Nephron progenitor cell (in vitro differentiated cells): ENCODE results near the gene WFDC9.

ENCODE experiments used
- DNase-seq: peaks from one replicate; pipeline ENCODE4 v3.0.0; 2021
- H3K27ac Mint-ChIP-seq: 2 replicates; pipeline ENCODE4 v1.8.0; 2021; ENCODE audit warnings: mild to moderate bottlenecking, moderate library complexity, mixed read lengths
- H3K27me3 Mint-ChIP-seq: 2 replicates; pipeline ENCODE4 v1.8.0; 2021; ENCODE audit warnings: mild to moderate bottlenecking, low read depth, mixed read lengths; ENCODE audit not compliant: poor library complexity
- H3K36me3 Mint-ChIP-seq: 2 replicates; pipeline ENCODE4 v1.8.0; 2021; ENCODE audit warnings: low read depth, mixed read lengths
- H3K4me1 Mint-ChIP-seq: 2 replicates; pipeline ENCODE4 v1.8.0; 2021; ENCODE audit warnings: mixed read lengths
- H3K4me3 Mint-ChIP-seq: 2 replicates; pipeline ENCODE4 v1.8.0; 2021; ENCODE audit warnings: mild to moderate bottlenecking, moderate library complexity, mixed read lengths
- H3K9me3 Mint-ChIP-seq: 2 replicates; pipeline ENCODE4 v1.8.0; 2021; ENCODE audit warnings: mild to moderate bottlenecking, moderate library complexity, mixed read lengths
- CTCF ChIP-seq: fragments of 200-600 bp; sonication (generic); IDR thresholded peaks from 2 replicates; pipeline ENCODE4 v1.5.0; 2021; ENCODE audit warnings: antibody characterized with exemption

WFDC9 gene

GRCh38 chr20:45629496-45630100 is 1.5 kb downstream of the WFDC9 start, which contains the start of gene WFDC10A:
Gene WFDC10A (plus strand): TSS chr20:45629739. CDS start chr20:45629814, 75 bp downstream.
- DNase-seq, result peak; percentile 50
- Mint-ChIP-seq H3K36me3 (no peaks in the 10 kb centered on the region), H3K4me1 (peaks cover 5% of the 10 kb centered on the region), H3K4me3 (no peak within 1 kb of the TSS), H3K27ac (no peak within 1 kb of the TSS), H3K9me3 (peaks cover 18% of the 10 kb centered on the region), H3K27me3 (peaks cover 24% of the 10 kb centered on the region)
- TF ChIP-seq CTCF, result peak; percentile 68

- H3K4me3 Mint-ChIP-seq, result no peak overlapping the region
- H3K9me3 Mint-ChIP-seq, result peaks cover 24% of the 10 kb centered on the region
- peaks cover 5% of the 10 kb centered on the region for H3K4me1 Mint-ChIP-seq
- peaks cover 23% of the 10 kb centered on the region for H3K27me3 Mint-ChIP-seq
- no peaks in the 10 kb centered on the region for H3K36me3 Mint-ChIP-seq
- no peak for TF ChIP-seq CTCF
- no peak for DNase-seq
- no peak overlapping the region for H3K27ac Mint-ChIP-seq
These were observed 4.5 kb downstream of the WFDC9 start for GRCh38 chr20:45626540-45626939.

- H3K27me3 Mint-ChIP-seq, result peaks cover 12% of the 10 kb centered on the region
- no peak overlapping the region for H3K27ac Mint-ChIP-seq
- DNase-seq, result no peak
- no peaks in the 10 kb centered on the region for H3K36me3 Mint-ChIP-seq
- H3K4me1 Mint-ChIP-seq, result no peaks in the 10 kb centered on the region
- H3K4me3 Mint-ChIP-seq, result no peak overlapping the region
- TF ChIP-seq CTCF, result no peak
- H3K9me3 Mint-ChIP-seq, result peaks cover 22% of the 10 kb centered on the region
These were observed 9.5 kb downstream of the WFDC9 start for GRCh38 chr20:45621593-45621992.

- no peak for TF ChIP-seq CTCF
- Mint-ChIP-seq H3K27ac (peak overlapping the region; percentile 50), H3K27me3 (peaks cover 10% of the 10 kb centered on the region), H3K9me3 (no peaks in the 10 kb centered on the region), H3K36me3 (no peaks in the 10 kb centered on the region), H3K4me3 (no peak overlapping the region), H3K4me1 (no peaks in the 10 kb centered on the region)
- DNase-seq, result no peak
These were observed 13.5 kb downstream of the WFDC9 start for GRCh38 chr20:45617591-45617990.

GRCh38 chr20:45612314-45612713 is 18.8 kb downstream of the WFDC9 start:
- no peak for TF ChIP-seq CTCF
- Mint-ChIP-seq H3K27ac (no peak overlapping the region), H3K36me3 (no peaks in the 10 kb centered on the region), H3K27me3 (peaks cover 2% of the 10 kb centered on the region), H3K4me1 (peaks cover 16% of the 10 kb centered on the region), H3K4me3 (no peak overlapping the region), H3K9me3 (peaks cover 14% of the 10 kb centered on the region)
- DNase-seq, result no peak

- no peak for TF ChIP-seq CTCF
- peak; percentile 5 for DNase-seq
- H3K4me1 Mint-ChIP-seq, result peaks cover 16% of the 10 kb centered on the region
- H3K27ac Mint-ChIP-seq, result peak overlapping the region; percentile 24
- H3K36me3 Mint-ChIP-seq, result no peaks in the 10 kb centered on the region
- no peak overlapping the region for H3K4me3 Mint-ChIP-seq
- peaks cover 27% of the 10 kb centered on the region for H3K9me3 Mint-ChIP-seq
- H3K27me3 Mint-ChIP-seq, result peaks cover 3% of the 10 kb centered on the region
These were observed 20.0 kb downstream of the WFDC9 start for GRCh38 chr20:45611054-45611453.
